ENCODE results near the gene UBC.

The UBC gene

DNA sequence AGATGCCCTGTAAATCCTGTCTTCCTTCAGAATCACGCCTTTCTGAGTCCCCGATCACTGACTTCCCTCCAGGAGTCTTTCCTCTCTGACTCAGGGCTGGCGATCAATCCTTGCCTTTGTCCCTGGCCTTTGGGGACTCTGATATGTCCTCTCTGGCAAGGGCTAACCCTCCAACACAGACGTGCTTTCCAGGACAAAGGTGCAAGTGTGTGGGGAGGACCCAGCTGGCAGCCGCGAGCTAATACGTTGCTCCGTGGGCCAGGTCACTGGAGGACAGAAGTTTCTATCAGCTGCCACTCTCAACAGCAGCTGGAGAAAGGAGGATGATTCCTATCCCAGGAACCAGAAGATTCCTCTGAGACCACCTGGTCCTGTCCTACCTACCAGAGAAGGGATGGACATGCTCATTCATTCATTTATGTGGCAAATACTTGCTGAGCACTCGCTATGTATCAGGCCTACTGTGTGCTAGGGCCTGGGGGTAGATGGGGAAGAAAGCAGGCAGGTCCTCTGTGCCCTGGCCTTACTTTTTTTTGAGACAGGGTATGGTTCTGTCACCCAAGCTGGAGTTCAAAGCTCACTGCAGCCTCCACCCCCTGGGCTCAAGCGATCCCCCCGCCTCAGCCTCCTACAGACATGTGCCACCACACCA lies 42.3 kb downstream of the UBC start:
- no peak overlapping the region for H3K4me3 ChIP-seq (replicated peaks; ENCODE audit: low read depth, low read length)
- TF ChIP-seq, protein P1, sequence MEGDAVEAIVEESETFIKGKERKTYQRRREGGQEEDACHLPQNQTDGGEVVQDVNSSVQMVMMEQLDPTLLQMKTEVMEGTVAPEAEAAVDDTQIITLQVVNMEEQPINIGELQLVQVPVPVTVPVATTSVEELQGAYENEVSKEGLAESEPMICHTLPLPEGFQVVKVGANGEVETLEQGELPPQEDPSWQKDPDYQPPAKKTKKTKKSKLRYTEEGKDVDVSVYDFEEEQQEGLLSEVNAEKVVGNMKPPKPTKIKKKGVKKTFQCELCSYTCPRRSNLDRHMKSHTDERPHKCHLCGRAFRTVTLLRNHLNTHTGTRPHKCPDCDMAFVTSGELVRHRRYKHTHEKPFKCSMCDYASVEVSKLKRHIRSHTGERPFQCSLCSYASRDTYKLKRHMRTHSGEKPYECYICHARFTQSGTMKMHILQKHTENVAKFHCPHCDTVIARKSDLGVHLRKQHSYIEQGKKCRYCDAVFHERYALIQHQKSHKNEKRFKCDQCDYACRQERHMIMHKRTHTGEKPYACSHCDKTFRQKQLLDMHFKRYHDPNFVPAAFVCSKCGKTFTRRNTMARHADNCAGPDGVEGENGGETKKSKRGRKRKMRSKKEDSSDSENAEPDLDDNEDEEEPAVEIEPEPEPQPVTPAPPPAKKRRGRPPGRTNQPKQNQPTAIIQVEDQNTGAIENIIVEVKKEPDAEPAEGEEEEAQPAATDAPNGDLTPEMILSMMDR (IDR thresholded peaks at IDR 0.05; ENCODE audit: low read depth, low read length, missing control alignments), result no peak
- no peak for DNase-seq (ENCODE audit: extremely low read depth, low read depth)

DNA sequence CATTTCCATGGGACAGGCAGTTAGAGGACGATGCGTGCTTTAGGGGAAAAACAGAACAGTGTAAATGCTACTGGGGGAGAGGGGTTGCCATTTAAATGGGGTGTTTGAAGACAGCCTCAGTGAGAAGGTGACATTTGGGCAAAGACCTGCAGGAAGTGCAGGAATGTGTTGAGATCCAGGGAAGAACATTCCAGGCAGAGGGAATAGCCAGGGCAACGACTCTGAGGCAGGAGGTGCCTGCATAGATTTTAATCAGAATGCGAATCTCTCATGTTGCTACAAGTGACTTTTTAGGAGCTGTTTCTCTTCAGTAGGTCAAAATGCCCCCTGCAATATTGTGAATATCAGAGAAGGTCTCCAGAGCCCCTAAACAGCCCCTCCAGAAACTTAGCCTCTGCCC lies 43.2 kb downstream of the UBC start:
- no peak for DNase-seq (ENCODE audit: extremely low read depth, low read depth)
- TF ChIP-seq, protein P1 (IDR thresholded peaks at IDR 0.05; ENCODE audit: low read depth, low read length, missing control alignments), result no peak
- no peak overlapping the region for H3K4me3 ChIP-seq (replicated peaks; ENCODE audit: low read depth, low read length)

DNA sequence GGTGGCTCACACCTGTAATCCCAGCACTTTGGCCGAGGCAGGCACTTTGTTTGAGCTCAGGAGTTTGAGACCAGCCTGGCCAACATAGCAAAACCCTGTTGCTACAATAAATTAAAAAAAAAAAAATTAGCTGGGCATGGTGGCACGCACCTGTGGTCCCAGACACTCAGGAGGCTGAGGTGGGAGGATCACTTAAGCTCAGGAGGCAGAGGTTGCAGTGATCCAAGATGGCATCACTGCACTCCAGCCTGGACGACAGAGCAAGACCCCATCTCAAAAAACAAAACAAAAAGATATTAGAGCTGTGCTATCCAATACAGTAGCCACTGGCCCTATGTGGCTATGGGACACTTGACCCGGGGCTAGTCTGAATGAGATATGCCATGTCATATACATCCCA lies 43.9 kb downstream of the UBC start:
- DNase-seq (ENCODE audit: extremely low read depth, low read depth), result no peak
- TF ChIP-seq, protein P1 (IDR thresholded peaks at IDR 0.05; ENCODE audit: low read depth, low read length, missing control alignments), result no peak
- H3K4me3 ChIP-seq (replicated peaks; ENCODE audit: low read depth, low read length), result no peak overlapping the region

DNA sequence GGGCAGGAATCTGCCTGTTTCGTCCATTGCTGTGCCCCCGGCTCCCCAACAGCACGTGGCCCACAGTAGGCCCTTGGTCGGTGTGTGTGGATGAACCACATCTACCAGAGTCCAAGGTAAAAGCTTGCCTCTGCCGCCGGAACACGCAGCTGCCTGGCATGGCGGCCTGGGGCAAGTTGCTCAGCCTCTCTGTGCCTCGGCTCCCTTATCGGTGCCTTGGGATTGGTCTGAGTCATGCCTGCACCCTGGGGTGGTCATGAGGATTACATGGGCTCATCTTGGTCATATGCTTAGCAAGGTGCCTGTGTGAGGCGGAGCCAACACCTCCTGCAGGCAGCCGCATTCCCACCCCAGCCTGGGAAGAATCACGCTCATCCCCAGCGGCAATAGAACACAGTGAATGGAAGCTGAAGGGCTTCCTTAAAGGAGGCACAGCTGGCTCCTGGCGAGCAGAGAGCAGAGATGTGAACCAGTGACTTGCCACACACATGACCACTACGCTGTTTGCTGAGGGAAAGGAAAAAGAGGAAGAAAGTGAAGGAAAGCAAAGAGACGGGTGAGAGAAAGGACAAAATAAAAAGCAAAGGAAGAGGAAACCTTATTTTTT lies 45.3 kb downstream of the UBC start:
- H3K4me3 ChIP-seq (replicated peaks; ENCODE audit: low read depth, low read length), result no peak overlapping the region
- no peak for DNase-seq (ENCODE audit: extremely low read depth, low read depth)
- TF ChIP-seq, protein P1 (IDR thresholded peaks at IDR 0.05; ENCODE audit: low read depth, low read length, missing control alignments), result no peak

DNA sequence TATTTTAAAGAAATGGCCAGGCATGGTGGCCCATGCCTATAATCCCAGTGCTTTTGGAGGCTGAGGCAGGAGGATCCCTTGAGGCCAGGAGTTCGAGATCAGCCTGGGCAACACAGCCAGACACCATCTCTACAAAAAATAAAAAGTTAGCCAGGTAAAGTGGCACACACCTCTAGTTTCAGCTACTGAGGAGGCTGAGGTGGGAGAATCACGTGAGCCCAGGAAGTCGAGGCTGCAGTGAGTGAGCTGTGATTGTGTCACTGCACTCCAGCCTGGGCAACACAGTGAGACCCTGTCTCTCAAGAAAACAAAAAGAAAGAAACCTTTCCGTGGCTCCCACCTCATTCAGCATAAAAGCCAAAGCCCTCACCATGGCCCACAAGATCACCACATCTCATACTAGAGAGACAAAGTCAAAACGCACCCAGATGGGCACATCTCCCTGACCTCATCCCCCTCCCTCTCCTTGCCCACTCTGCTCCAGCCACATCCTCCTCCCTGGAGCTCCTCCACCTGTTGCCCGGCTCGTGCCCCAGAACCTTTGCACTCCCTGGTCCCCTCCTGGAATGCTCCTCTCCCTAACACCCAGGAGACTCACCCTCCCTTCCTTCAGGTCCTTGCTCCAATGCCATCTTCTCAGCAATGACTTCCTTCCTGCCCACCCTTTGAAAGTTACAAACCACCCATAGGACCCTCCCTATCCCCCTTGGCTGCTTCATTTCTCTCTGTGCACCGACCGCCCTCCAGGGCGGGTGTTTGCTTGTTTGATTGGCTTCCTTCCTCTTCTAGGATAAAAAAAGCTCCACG lies 46.0 kb downstream of the UBC start:
- H3K4me3 ChIP-seq (replicated peaks; ENCODE audit: low read depth, low read length), result no peak overlapping the region
- DNase-seq (ENCODE audit: extremely low read depth, low read depth), result no peak
- TF ChIP-seq, protein P1 (IDR thresholded peaks at IDR 0.05; ENCODE audit: low read depth, low read length, missing control alignments), result no peak

DNA sequence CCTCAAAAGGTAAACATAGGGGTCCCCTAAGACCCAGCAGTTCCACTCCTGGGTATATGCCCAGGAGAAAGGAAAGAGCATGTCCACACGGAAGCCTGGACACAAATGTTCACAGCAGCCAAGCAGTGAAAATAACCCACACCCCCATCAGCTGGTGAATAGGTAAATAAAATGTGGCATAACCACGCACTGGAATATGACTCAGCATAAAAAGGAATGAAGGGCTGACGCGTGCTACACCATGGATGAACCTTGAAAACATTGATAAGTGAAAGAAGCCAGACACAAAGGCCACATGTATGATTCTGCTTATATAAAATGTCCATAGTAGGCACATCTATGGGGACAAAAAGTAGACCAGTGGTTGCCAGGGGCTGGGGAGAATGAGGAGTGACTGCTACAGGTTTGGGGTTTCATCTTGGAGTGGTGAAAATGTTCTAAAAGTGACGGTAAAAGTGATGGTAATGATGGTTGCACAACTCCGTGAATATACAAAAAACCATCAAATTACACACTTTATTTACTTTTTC lies 47.0 kb downstream of the UBC start:
- TF ChIP-seq, protein P1 (IDR thresholded peaks at IDR 0.05; ENCODE audit: low read depth, low read length, missing control alignments), result no peak
- H3K4me3 ChIP-seq (replicated peaks; ENCODE audit: low read depth, low read length), result no peak overlapping the region
- DNase-seq (ENCODE audit: extremely low read depth, low read depth), result no peak

All from HFF-Myc (cell line).